ENCODE results near the gene XXYLT1.

- TF ChIP-seq CTCF (IDR thresholded peaks at IDR 0.05; ENCODE audit: control extremely low read depth in 1 of 3, insufficient read depth in 1 of 3, low read depth in 1 of 3, low read length in 3 of 3) (no peak), CBX5 (IDR thresholded peaks at IDR 0.05; ENCODE audit: low read depth, low read length) (no peak), POLR2A (IDR thresholded peaks at IDR 0.05; ENCODE audit: control extremely low read depth in 1 of 2, low read depth in 2 of 2, low read length in 2 of 2) (no peak), TEAD4 (IDR thresholded peaks at IDR 0.05; ENCODE audit: low read depth, low read length) (no peak), TBP (IDR thresholded peaks at IDR 0.05; ENCODE audit: low read depth, low read length) (no peak), CHD1 (IDR thresholded peaks at IDR 0.05; ENCODE audit: low read depth, low read length) (no peak), POLR2AphosphoS5 (IDR thresholded peaks at IDR 0.05; ENCODE audit: low read depth, low read length) (no peak), RNF2 (IDR thresholded peaks at IDR 0.05; ENCODE audit: borderline replicate concordance, low read depth, low read length, missing control alignments, poor library complexity, severe bottlenecking) (no peak)
Observed at GRCh38 chr3:195118671-195119070, 152.3 kb downstream of the XXYLT1 start.
